Cerebellar cortex (tissue), 1 donor: Measurements from ENCODE around the gene PBX4.

ENCODE experiments used
- DNase-seq: peaks from one replicate; pipeline ENCODE4 v3.0.0-alpha.2; 2015; ENCODE audit warnings: low spot score

The PBX4 gene

GRCh38 chr19:19649155-19649554, 30.7 kb upstream of the PBX4 start:
- no peak for DNase-seq

GRCh38 chr19:19647037-19647835, 28.7 kb upstream of the PBX4 start:
- DNase-seq: no peak

- DNase-seq: no peak
Measured at GRCh38 chr19:19645233-19645870, 26.9 kb upstream of the PBX4 start.

GRCh38 chr19:19644054-19644388, 25.5 kb upstream of the PBX4 start:
- no peak for DNase-seq

- peak; percentile 66 for DNase-seq
Measured at GRCh38 chr19:19643158-19644053, 24.9 kb upstream of the PBX4 start, which contains the start of gene GMIP. TSS of gene GMIP (minus strand) at chr19:19643657. CDS start at chr19:19643529, 128 bp downstream.

GRCh38 chr19:19642506-19643157, 24.1 kb upstream of the PBX4 start:
- no peak for DNase-seq

- DNase-seq: no peak
Measured at GRCh38 chr19:19637523-19638251, 19.2 kb upstream of the PBX4 start.

GRCh38 chr19:19637186-19637522, 18.7 kb upstream of the PBX4 start:
- DNase-seq: no peak

GRCh38 chr19:19636573-19637185, 18.2 kb upstream of the PBX4 start:
- DNase-seq: no peak

- DNase-seq: no peak
Measured at GRCh38 chr19:19635313-19635702, 16.8 kb upstream of the PBX4 start.

GRCh38 chr19:19634516-19635312, 16.2 kb upstream of the PBX4 start:
- no peak for DNase-seq

GRCh38 chr19:19633711-19634515, 15.4 kb upstream of the PBX4 start:
- no peak for DNase-seq

GRCh38 chr19:19632661-19633060, 14.2 kb upstream of the PBX4 start:
- no peak for DNase-seq

- no peak for DNase-seq
Measured at GRCh38 chr19:19631346-19631745, 12.9 kb upstream of the PBX4 start.

- DNase-seq: no peak
Measured at GRCh38 chr19:19630426-19630825, 11.9 kb upstream of the PBX4 start.

- no peak for DNase-seq
Measured at GRCh38 chr19:19630062-19630414, 11.6 kb upstream of the PBX4 start.

- DNase-seq: no peak
Measured at GRCh38 chr19:19628501-19629134, 10.1 kb upstream of the PBX4 start.

- DNase-seq: no peak
Measured at GRCh38 chr19:19627621-19628500, 9.4 kb upstream of the PBX4 start, which contains the start of gene LPAR2. TSS of gene LPAR2 (minus strand) at chr19:19628220. CDS start at chr19:19627275, 945 bp downstream.
